ENCODE measurements around the gene ZMYND19.
"Not testable (repeated sequence)": the region's sequence is repeated elsewhere in the genome, so short reads cannot be mapped to it uniquely, and the experiment has no call there.

The ZMYND19 gene

GRCh38 chr9:137555179-137555578, 35.1 kb downstream of the ZMYND19 start:
- Histone ChIP-seq H3K36me3 (ENCODE audit: control insufficient read depth, insufficient read depth, low read length) (no peaks in the 10 kb centered on the region), H3K4me3 (ENCODE audit: low read depth, low read length) (no peak overlapping the region), H3K4me2 (ENCODE audit: low read length) (no peak overlapping the region), H3K4me1 (no peaks in the 10 kb centered on the region), H3K9ac (no peak overlapping the region), H3K9me3 (ENCODE audit: control insufficient read depth, low read length) (no peaks in the 10 kb centered on the region), H3K79me2 (no peaks in the 10 kb centered on the region), H3K27me3 (ENCODE audit: control insufficient read depth, insufficient read depth, low read length) (no peaks in the 10 kb centered on the region), H3K27ac (no peak overlapping the region), H2AFZ (no peak overlapping the region)
- TF ChIP-seq CTCF (IDR thresholded peaks at IDR 0.05), result no peak

GRCh38 chr9:137554349-137554748, 36.0 kb downstream of the ZMYND19 start:
- H3K36me3 ChIP-seq (ENCODE audit: control insufficient read depth, insufficient read depth, low read length), result no peaks in the 10 kb centered on the region
- H3K4me2 ChIP-seq (ENCODE audit: low read length), result no peak overlapping the region
- H3K27ac ChIP-seq, result no peak overlapping the region
- H3K79me2 ChIP-seq, result no peaks in the 10 kb centered on the region
- H3K9ac ChIP-seq, result no peak overlapping the region
- H3K4me1 ChIP-seq, result no peaks in the 10 kb centered on the region
- no peak overlapping the region for H3K4me3 ChIP-seq (ENCODE audit: low read depth, low read length)
- no peaks in the 10 kb centered on the region for H3K27me3 ChIP-seq (ENCODE audit: control insufficient read depth, insufficient read depth, low read length)
- no peak for TF ChIP-seq CTCF (IDR thresholded peaks at IDR 0.05)
- H3K9me3 ChIP-seq (ENCODE audit: control insufficient read depth, low read length), result no peaks in the 10 kb centered on the region
- H2AFZ ChIP-seq, result no peak overlapping the region

GRCh38 chr9:137553654-137554053, 36.7 kb downstream of the ZMYND19 start:
- H3K4me1 ChIP-seq; H3K36me3 ChIP-seq (ENCODE audit: control insufficient read depth, insufficient read depth, low read length): not testable (repeated sequence)

GRCh38 chr9:137552022-137552768, 38.1 kb downstream of the ZMYND19 start:
- Histone ChIP-seq H2AFZ (peak overlapping the region; percentile 72), H3K9ac (no peak overlapping the region), H3K27me3 (ENCODE audit: control insufficient read depth, insufficient read depth, low read length) (no peaks in the 10 kb centered on the region), H3K36me3 (ENCODE audit: control insufficient read depth, insufficient read depth, low read length) (no peaks in the 10 kb centered on the region), H3K9me3 (ENCODE audit: control insufficient read depth, low read length) (no peaks in the 10 kb centered on the region), H3K79me2 (no peaks in the 10 kb centered on the region), H3K27ac (peak overlapping the region; percentile 49), H3K4me2 (ENCODE audit: low read length) (peak overlapping the region; percentile 96), H3K4me3 (ENCODE audit: low read depth, low read length) (peak overlapping the region; percentile 75), H3K4me1 (no peaks in the 10 kb centered on the region)
- no peak for TF ChIP-seq CTCF (IDR thresholded peaks at IDR 0.05)

More at GRCh38 chr9:137553654-137554053, 36.7 kb downstream of the ZMYND19 start:
- H2AFZ ChIP-seq; H3K4me2 ChIP-seq (ENCODE audit: low read length); H3K9me3 ChIP-seq (ENCODE audit: control insufficient read depth, low read length); H3K27me3 ChIP-seq (ENCODE audit: control insufficient read depth, insufficient read depth, low read length); H3K4me3 ChIP-seq (ENCODE audit: low read depth, low read length); H3K27ac ChIP-seq; H3K79me2 ChIP-seq; H3K9ac ChIP-seq: not testable (repeated sequence)

GRCh38 chr9:137551264-137552021, 38.9 kb downstream of the ZMYND19 start, which contains the start of gene MRPL41:
MRPL41 (plus strand) TSS chr9:137551879; CDS start chr9:137552082, 203 bp downstream.
- Histone ChIP-seq H3K4me2 (ENCODE audit: low read length) (peak within 1 kb of the TSS; percentile 96), H3K27ac (peak within 1 kb of the TSS; percentile 49), H2AFZ (peak within 1 kb of the TSS; percentile 79), H3K36me3 (ENCODE audit: control insufficient read depth, insufficient read depth, low read length) (no peaks in the 10 kb centered on the region), H3K4me3 (ENCODE audit: low read depth, low read length) (peak within 1 kb of the TSS; percentile 75), H3K79me2 (no peaks in the 10 kb centered on the region), H3K9ac (no peak within 1 kb of the TSS), H3K4me1 (no peaks in the 10 kb centered on the region), H3K9me3 (ENCODE audit: control insufficient read depth, low read length) (no peaks in the 10 kb centered on the region), H3K27me3 (ENCODE audit: control insufficient read depth, insufficient read depth, low read length) (no peaks in the 10 kb centered on the region)
- peak; percentile 29 for TF ChIP-seq CTCF (IDR thresholded peaks at IDR 0.05)

GRCh38 chr9:137550958-137551263, 39.4 kb downstream of the ZMYND19 start:
- peak overlapping the region; percentile 79 for H2AFZ ChIP-seq
- H3K4me2 ChIP-seq (ENCODE audit: low read length), result peak overlapping the region; percentile 76
- H3K9ac ChIP-seq; H3K4me1 ChIP-seq; H3K27me3 ChIP-seq (ENCODE audit: control insufficient read depth, insufficient read depth, low read length); H3K27ac ChIP-seq; H3K36me3 ChIP-seq (ENCODE audit: control insufficient read depth, insufficient read depth, low read length); H3K79me2 ChIP-seq; H3K9me3 ChIP-seq (ENCODE audit: control insufficient read depth, low read length): not testable (repeated sequence)
- H3K4me3 ChIP-seq (ENCODE audit: low read depth, low read length), result peak overlapping the region; percentile 53
